ENCODE data around the gene CBFA2T2. TPM values are rescaled to one million over a fixed set of nuclear protein-coding genes. Genes with fewer than 3 reads are reported as not detected.

The CBFA2T2 gene
- total RNA-seq: 9.1 and 15.3 TPM in 2 replicates

DNA sequence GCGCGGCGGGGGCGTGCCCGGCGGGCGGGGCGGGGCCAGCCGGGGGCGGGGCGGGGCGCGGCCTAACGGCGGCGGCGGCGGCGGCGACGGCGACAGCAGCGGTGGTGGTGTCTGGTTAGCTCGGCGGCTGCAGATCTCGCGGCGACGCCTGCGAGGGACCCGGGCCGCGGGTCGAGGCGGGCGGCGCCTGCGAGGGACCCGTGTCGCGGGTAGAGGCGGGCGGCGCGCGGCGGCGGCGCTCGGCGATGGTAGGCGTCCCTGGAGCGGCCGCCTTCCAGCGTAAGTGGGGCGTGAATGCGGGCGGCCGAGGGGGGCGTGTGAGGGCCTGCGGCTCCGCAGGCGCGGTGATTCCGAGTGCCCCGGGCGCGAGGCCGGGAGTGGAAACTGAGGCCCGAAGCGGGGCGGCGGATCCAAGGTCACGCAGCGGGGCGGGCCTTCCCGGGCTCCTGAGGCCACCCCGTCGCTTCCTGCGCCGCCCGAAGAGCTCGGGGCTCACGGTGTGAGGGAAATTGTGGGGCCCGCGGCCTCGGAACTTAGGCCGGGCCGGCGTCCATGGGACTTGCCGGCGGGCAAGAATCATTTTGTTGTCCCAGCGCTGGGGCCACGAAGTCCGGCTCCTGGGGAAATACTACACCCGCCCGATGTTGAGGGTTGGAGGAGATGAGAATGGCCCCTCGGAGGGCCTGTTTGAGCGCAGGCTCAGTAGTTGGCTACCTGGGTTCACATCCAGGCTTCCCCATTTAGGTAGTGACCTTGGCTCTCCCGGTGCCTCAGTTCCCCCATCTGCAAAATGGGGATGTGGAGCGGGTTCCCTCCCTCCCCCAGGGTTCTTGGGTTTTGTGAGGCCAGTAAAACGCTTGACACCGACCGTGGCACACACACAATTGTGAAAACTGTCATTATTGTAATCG lies at the start of gene CBFA2T2:
Gene CBFA2T2 (plus strand): TSS at position 74 of the 911 bp plus-strand sequence. CDS start 172 bp downstream, at position 246.

DNA sequence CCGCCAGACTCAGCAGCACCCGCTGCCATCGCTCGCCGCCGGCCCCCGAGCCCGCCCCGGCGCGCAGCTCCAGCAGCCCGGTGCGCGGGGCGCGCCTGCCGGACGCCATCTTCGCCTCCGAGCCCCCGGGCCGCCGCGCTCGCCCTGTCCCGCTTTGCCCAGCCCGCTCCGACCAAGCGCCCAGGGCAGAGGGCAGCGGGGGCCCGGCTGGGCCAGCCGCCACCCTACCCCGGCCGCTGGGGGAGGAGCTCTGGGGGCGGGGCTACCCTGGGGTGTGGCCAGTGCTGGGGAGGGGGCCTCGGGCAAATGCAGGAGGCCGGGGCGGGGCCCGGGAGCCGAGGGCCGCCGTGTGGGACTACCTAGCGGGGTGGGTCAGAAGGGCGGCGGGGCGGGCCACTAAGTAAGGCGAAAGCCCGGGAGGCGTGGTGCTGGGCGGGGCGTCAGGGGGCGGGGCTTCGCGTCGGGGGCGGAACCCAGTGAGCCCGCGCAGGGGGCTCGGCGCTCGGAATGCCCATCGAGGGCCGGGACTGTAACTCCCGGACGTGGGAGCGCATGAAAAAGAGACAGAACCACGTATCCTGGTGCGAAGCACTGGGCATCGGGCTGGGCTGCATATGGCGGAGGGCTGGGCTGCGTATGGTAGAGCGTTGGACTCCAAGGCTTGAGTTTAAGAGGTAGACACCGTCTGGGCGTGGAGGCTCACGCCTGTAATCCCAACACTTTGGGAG lies 46.2 kb upstream of the CBFA2T2 start, which contains the start of gene SNTA1:
Gene SNTA1 (minus strand): TSS at position 252 of the 728 bp plus-strand sequence. CDS start 143 bp downstream, at position 109.

DNA sequence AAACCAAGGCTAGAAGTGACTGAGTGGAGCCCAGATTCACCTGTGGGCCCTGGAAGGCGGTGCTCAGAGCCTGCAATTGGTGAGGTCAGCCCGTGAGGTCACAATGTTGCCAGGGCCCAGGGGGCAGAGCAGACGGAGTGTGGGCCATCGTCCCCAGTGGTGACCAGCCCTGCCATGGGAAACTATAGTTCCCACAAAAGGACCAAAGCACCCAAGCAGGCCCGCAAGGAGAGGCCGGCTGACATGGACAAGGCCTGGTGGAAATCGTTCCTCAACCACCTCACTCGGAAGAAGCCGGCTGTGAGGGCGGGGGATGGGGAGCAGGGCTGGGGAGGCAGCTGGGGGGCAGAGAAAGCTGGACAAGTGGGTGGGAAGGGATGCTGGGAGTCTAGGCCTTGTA lies 172.3 kb downstream of the CBFA2T2 start, which contains the start of gene C20orf144:
Gene C20orf144 (plus strand): TSS at position 156 of the 400 bp plus-strand sequence. CDS start 19 bp downstream, at position 175.

DNA sequence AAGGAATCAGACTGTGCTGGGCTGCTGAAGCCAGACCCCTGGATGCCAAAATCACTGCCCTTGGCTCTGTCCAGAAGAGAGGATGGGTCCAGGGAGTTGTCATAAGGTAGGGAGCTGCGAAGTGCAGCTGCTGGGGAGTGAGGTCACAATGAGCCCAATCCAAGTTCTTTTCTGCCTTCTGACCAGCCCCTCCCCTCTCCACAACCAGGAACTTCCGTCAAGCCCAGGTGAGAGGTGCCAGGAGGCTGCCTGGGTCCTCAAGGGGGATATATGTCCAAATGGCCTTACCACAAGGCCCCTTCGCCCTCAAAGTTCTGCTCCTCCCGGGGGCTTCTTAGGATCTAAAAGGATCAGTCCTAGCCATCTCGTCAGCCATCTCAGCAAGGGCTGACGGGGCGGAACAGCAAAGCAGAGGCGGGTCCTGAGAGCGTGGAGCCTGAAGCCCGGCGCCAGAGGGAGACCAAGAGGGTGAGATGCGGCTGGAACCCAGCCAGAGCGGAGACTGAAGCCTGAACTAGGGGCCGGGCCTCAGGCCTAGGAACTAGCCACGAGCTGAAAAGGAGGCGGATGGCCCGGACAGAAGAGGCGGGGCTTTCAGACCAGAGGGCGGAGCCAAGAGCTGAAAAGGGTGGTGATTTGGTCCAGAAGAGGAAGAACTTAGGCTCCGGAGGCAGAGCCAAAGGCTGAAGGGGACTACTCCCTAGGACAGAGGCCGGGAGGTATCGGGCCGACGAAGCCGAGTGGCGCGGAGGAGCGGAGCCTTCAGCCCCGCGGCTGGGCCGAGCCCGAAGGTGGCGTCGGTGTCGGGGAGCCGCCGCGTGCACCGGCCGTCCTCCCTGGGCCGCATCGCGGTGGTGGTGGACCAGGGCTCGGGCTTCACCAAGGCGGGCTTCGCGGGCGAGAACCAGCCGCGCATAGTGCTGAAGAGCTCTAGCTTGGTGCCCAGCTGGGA lies 176.7 kb downstream of the CBFA2T2 start, which contains the start of gene ACTL10:
Gene ACTL10 (plus strand): TSS at position 651 of the 952 bp plus-strand sequence. CDS start 555 bp downstream, outside the sequence.

DNA sequence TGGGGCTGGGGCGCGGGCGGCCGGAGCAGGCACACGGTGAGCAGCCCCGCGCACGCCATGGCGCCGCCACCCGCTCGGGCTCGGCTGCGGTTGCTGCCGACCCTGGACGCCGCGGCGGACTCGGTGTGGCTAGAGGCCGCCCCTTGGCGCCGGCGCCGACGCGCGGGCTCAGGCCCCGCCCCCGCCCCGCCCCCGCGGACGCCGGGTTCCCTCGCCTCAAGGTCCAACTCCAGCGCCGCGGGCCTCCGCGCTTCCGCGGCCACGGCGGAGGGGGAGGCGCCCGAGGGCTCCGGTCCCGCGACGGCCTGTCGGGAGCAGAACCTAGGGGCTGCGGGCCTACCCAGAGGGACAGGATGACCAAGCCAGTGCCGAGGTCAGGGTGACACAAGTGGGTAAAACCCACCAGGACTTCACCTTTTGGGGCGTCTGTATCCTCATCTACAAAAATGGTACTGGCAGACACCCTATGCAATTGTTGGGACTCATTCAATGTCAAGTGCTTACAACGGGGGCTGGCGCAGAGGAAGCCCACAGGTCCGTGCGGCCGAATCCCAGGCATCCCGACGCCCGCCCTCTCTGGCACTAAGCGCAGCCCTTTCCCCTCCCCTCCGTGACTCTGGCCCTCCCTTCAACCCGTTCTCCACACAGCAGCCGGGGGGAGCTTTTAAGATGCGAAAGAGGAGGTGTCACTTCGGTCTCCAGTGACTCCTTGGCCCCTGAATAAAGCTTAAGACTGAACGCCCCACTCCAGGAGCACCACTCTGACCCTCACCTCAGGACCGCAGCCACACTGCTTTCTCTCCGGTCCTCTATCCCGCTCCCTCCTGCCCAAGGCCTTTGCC lies 184.6 kb downstream of the CBFA2T2 start, which contains the start of gene NECAB3:
Gene NECAB3 (minus strand): TSS at position 135 of the 842 bp plus-strand sequence. CDS start 76 bp downstream, at position 59.

DNA sequence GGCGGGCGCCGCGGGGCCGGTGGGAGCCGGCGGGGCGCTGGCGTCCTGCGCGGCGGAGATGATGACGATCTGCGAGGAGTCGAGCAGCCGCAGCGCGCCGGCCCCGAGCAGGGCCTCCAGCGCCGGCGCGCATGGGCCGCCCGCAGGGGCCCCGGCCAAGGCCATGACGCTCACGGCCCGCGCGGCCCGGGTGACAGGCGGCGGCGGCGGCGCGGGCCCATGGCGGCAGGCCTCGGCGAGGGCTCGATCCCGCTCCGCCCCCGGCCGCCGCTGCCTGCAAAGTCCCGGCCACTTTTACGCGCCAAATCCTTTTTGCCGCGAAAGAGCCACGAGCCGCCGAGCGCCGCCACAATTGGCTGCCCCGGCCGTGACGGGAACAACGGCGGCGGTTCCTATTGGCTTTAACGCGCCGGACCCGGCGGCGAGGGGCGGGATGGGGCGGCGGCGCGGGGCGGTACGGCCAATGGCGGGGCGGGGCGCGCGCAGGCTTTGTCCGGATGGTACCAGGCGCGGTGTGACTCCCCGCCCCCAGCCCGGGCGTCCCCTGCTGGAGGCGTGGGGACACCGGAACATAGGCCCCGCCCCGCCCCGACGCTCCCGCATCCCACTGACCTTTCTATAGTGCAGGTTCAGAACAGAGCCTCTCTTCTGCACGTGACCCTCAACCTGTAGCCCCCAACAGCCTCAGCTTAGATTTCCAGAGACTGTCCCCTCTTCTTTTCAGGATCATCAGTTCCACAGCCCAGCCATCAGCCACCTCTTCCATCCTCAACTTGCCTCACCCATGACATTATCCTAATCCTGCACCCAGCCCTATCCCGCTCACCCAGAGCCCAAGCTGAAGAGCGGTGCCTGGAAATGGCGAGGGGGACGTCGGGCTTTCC lies 196.4 kb downstream of the CBFA2T2 start, which contains the start of gene E2F1:
Gene E2F1 (minus strand): TSS at position 286 of the 884 bp plus-strand sequence. CDS start 121 bp downstream, at position 165.

Other genes starting within 250 kb of the CBFA2T2 start
- gene BPIFB1, start 206.9 kb upstream of the CBFA2T2 start, total RNA-seq: not detected in 2 replicates
- gene CDK5RAP1, start 88.6 kb upstream of the CBFA2T2 start, total RNA-seq: 13.7 and 15.8 TPM in 2 replicates
- gene SNTA1, start 46.3 kb upstream of the CBFA2T2 start, total RNA-seq: 7.1 and 17.2 TPM in 2 replicates
- 0.33 and 0.39 TPM in 2 replicates for gene C20orf144, start 172.2 kb downstream of the CBFA2T2 start, total RNA-seq
- 6.0 and 7.1 TPM in 2 replicates for gene ACTL10, start 176.8 kb downstream of the CBFA2T2 start, total RNA-seq
- gene NECAB3, start 184.3 kb downstream of the CBFA2T2 start, total RNA-seq: 24.1 and 48.3 TPM in 2 replicates
- gene E2F1, start 196.3 kb downstream of the CBFA2T2 start, total RNA-seq: 4.7 and 5.6 TPM in 2 replicates
- gene PXMP4, start 230.2 kb downstream of the CBFA2T2 start, total RNA-seq: 5.9 and 11.0 TPM in 2 replicates
- 2.5 and 3.5 TPM in 2 replicates for gene ZNF341, start 241.9 kb downstream of the CBFA2T2 start, total RNA-seq